K562 (cell line): ENCODE results near the gene FAM184B.

ENCODE experiments used
- FOSL1 ChIP-seq: fragments of 200-800 bp; sonication (Bioruptor generic); conservative IDR thresholded peaks from 2 replicates; pipeline ENCODE4 v1.6.1; 2016; ENCODE audit warnings: missing genetic modification characterization, missing compliant biosample characterization
- HNRNPK ChIP-seq: fragments of 200-400 bp; formaldehyde crosslinking; IDR thresholded peaks from one replicate; pipeline ENCODE4 v1.6.1; 2018; ENCODE audit warnings: mild to moderate bottlenecking, low read depth, low read length; ENCODE audit not compliant: poor library complexity, severe bottlenecking
- MTA1 ChIP-seq: fragments of 450-650 bp; IDR thresholded peaks from 2 replicates; pipeline ENCODE4 v1.6.1; 2017; ENCODE audit warnings: borderline replicate concordance
- YY1 ChIP-seq, 3 experiments: IDR thresholded peaks; 2 replicates each; pipeline ENCODE4 v1.6.1; 2011; ENCODE audit warnings: low read length in 2 of 3, mild to moderate bottlenecking in 2 of 3, moderate library complexity in 2 of 3, borderline replicate concordance in 1 of 3, control low read depth in 1 of 3, low read depth in 1 of 3; ENCODE audit not compliant: insufficient read depth in 3 of 3, insufficient replicate concordance in 2 of 3, control insufficient read depth in 1 of 3, insufficient read length in 1 of 3; ENCODE audit errors: extremely low read depth in 1 of 3
- ZBED1 ChIP-seq: IDR thresholded peaks from 2 replicates; pipeline ENCODE4 v1.6.1; 2014
- TF ChIP-seq, protein P1 (sequence below), 2 experiments: fragments of 450-650 bp; formaldehyde crosslinking in 1 of 2; IDR thresholded peaks; 2 replicates each; pipeline versions ENCODE4 v1.4.0 to v1.6.1; 2014 to 2020; ENCODE audit warnings: mild to moderate bottlenecking in 2 of 2, borderline replicate concordance in 1 of 2, low read depth in 1 of 2
- TF ChIP-seq, protein P2 (sequence below): sonication (generic); formaldehyde crosslinking; IDR thresholded peaks from 2 replicates; pipeline ENCODE4 v1.8.1; 2022; ENCODE audit warnings: missing genetic modification reagents
- TF ChIP-seq, protein P3 (sequence below), 3 experiments: IDR thresholded peaks in 2 of 3; conservative IDR thresholded peaks in 1 of 3; 2 replicates each; pipeline ENCODE4 v1.5.1; 2011 to 2012; ENCODE audit warnings: low read length in 3 of 3, mild to moderate bottlenecking in 3 of 3, control low read depth in 2 of 3, improper control_type of control experiment in 1 of 3, inconsistent platforms in 1 of 3, low read depth in 1 of 3, mixed read lengths in 1 of 3, moderate library complexity in 1 of 3; ENCODE audit not compliant: insufficient read depth in 2 of 3
- TF ChIP-seq, protein P4 (sequence below), 2 experiments: fragments of 450-650 bp in 1 of 2; sonication (generic) in 1 of 2; formaldehyde crosslinking in 1 of 2; IDR thresholded peaks; 2 replicates each; pipeline versions ENCODE4 v1.7.1 to v1.9.0; 2016 to 2022; ENCODE audit warnings: inconsistent platforms in 1 of 2, mild to moderate bottlenecking in 1 of 2, missing genetic modification reagents in 1 of 2

DNA sequence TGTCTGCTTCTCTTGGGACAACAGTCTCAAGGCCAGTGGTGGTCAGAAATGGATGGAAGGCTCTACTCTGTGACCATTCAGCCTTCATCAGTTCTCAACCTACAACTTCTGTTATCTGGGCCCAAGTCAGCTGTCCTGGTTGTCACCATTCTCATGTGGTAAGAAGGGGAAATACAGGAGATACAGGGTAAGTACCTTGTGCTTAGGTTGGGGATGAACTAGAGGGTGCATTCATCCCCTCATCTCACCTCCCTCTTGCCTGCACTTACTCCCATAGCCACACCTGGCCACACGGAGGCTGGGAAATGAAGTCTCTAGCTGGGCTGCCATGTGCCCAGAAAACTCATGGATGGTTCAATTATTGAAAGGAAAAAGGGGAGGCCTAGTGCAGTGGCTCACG lies 44.9 kb downstream of the FAM184B start:
- TF ChIP-seq MTA1 (no peak), YY1 (IDR thresholded peaks at IDR 0.05; ENCODE audit: borderline replicate concordance in 1 of 3, control insufficient read depth in 1 of 3, extremely low read depth in 1 of 3, insufficient read depth in 3 of 3, insufficient read length in 1 of 3, insufficient replicate concordance in 2 of 3, low read depth in 1 of 3, low read length in 2 of 3) (no peak), HNRNPK (no peak), FOSL1 (tag) (no peak), ZBED1 (no peak)
- TF ChIP-seq, protein P1, sequence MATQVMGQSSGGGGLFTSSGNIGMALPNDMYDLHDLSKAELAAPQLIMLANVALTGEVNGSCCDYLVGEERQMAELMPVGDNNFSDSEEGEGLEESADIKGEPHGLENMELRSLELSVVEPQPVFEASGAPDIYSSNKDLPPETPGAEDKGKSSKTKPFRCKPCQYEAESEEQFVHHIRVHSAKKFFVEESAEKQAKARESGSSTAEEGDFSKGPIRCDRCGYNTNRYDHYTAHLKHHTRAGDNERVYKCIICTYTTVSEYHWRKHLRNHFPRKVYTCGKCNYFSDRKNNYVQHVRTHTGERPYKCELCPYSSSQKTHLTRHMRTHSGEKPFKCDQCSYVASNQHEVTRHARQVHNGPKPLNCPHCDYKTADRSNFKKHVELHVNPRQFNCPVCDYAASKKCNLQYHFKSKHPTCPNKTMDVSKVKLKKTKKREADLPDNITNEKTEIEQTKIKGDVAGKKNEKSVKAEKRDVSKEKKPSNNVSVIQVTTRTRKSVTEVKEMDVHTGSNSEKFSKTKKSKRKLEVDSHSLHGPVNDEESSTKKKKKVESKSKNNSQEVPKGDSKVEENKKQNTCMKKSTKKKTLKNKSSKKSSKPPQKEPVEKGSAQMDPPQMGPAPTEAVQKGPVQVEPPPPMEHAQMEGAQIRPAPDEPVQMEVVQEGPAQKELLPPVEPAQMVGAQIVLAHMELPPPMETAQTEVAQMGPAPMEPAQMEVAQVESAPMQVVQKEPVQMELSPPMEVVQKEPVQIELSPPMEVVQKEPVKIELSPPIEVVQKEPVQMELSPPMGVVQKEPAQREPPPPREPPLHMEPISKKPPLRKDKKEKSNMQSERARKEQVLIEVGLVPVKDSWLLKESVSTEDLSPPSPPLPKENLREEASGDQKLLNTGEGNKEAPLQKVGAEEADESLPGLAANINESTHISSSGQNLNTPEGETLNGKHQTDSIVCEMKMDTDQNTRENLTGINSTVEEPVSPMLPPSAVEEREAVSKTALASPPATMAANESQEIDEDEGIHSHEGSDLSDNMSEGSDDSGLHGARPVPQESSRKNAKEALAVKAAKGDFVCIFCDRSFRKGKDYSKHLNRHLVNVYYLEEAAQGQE (IDR thresholded peaks at IDR 0.05; ENCODE audit: borderline replicate concordance): no peak
- TF ChIP-seq, protein P1 (CRISPR knock-in tag; IDR thresholded peaks at IDR 0.05; ENCODE audit: low read depth): no peak
- TF ChIP-seq, protein P2, sequence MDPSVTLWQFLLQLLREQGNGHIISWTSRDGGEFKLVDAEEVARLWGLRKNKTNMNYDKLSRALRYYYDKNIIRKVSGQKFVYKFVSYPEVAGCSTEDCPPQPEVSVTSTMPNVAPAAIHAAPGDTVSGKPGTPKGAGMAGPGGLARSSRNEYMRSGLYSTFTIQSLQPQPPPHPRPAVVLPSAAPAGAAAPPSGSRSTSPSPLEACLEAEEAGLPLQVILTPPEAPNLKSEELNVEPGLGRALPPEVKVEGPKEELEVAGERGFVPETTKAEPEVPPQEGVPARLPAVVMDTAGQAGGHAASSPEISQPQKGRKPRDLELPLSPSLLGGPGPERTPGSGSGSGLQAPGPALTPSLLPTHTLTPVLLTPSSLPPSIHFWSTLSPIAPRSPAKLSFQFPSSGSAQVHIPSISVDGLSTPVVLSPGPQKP (CRISPR knock-in tag): no peak
- TF ChIP-seq, protein P3, sequence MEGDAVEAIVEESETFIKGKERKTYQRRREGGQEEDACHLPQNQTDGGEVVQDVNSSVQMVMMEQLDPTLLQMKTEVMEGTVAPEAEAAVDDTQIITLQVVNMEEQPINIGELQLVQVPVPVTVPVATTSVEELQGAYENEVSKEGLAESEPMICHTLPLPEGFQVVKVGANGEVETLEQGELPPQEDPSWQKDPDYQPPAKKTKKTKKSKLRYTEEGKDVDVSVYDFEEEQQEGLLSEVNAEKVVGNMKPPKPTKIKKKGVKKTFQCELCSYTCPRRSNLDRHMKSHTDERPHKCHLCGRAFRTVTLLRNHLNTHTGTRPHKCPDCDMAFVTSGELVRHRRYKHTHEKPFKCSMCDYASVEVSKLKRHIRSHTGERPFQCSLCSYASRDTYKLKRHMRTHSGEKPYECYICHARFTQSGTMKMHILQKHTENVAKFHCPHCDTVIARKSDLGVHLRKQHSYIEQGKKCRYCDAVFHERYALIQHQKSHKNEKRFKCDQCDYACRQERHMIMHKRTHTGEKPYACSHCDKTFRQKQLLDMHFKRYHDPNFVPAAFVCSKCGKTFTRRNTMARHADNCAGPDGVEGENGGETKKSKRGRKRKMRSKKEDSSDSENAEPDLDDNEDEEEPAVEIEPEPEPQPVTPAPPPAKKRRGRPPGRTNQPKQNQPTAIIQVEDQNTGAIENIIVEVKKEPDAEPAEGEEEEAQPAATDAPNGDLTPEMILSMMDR (IDR thresholded peaks at IDR 0.05 in 2 of 3, conservative IDR thresholded peaks at IDR 0.05 in 1 of 3; ENCODE audit: insufficient read depth in 2 of 3, low read depth in 1 of 3, low read length in 3 of 3): no peak
- TF ChIP-seq, protein P4, sequence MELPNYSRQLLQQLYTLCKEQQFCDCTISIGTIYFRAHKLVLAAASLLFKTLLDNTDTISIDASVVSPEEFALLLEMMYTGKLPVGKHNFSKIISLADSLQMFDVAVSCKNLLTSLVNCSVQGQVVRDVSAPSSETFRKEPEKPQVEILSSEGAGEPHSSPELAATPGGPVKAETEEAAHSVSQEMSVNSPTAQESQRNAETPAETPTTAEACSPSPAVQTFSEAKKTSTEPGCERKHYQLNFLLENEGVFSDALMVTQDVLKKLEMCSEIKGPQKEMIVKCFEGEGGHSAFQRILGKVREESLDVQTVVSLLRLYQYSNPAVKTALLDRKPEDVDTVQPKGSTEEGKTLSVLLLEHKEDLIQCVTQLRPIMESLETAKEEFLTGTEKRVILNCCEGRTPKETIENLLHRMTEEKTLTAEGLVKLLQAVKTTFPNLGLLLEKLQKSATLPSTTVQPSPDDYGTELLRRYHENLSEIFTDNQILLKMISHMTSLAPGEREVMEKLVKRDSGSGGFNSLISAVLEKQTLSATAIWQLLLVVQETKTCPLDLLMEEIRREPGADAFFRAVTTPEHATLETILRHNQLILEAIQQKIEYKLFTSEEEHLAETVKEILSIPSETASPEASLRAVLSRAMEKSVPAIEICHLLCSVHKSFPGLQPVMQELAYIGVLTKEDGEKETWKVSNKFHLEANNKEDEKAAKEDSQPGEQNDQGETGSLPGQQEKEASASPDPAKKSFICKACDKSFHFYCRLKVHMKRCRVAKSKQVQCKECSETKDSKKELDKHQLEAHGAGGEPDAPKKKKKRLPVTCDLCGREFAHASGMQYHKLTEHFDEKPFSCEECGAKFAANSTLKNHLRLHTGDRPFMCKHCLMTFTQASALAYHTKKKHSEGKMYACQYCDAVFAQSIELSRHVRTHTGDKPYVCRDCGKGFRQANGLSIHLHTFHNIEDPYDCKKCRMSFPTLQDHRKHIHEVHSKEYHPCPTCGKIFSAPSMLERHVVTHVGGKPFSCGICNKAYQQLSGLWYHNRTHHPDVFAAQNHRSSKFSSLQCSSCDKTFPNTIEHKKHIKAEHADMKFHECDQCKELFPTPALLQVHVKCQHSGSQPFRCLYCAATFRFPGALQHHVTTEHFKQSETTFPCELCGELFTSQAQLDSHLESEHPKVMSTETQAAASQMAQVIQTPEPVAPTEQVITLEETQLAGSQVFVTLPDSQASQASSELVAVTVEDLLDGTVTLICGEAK (IDR thresholded peaks at IDR 0.05): no peak
- TF ChIP-seq, protein P4 (CRISPR knock-in tag; IDR thresholded peaks at IDR 0.05): no peak
